Kidney (tissue), 14 donors: ENCODE measurements around the gene PRKAA2. TPM values are rescaled to one million over a fixed set of nuclear protein-coding genes. Genes with fewer than 3 reads are reported as not detected.

Source experiments
- DNase-seq, 5 donors: peaks; one replicate each; pipeline ENCODE4 v3.0.0-alpha.2; 2013 to 2020
- FAIRE-seq: peaks from 2 replicates; lab custom pipeline; 2012; peaks lifted over from hg19 to GRCh38; lab: Jason Lieb, UNC
- H3K27ac ChIP-seq, 2 donors: one replicate each; pipeline ENCODE4 v1.7.0; 2013; ENCODE audit warnings: low read depth in 2 of 2, low read length in 2 of 2, inconsistent platforms in 1 of 2
- H3K27me3 ChIP-seq: one replicate; pipeline ENCODE4 v1.7.1; 2013; ENCODE audit warnings: low read length, inconsistent platforms; ENCODE audit not compliant: control insufficient read depth, insufficient read depth
- H3K36me3 ChIP-seq, 3 donors: one replicate each; pipeline versions ENCODE4 v1.7.0 to v1.7.1; 2013; ENCODE audit warnings: low read length in 3 of 3, control low read depth in 1 of 3, inconsistent platforms in 1 of 3; ENCODE audit not compliant: insufficient read depth in 3 of 3, control insufficient read depth in 2 of 3
- H3K4me1 ChIP-seq, 3 donors: one replicate each; pipeline versions ENCODE4 v1.7.0 to v1.7.1; 2013; ENCODE audit warnings: low read length in 3 of 3, inconsistent platforms in 1 of 3, low read depth in 1 of 3; ENCODE audit not compliant: control insufficient read depth in 2 of 3, insufficient read depth in 2 of 3
- H3K4me3 ChIP-seq, 3 donors: one replicate each; pipeline versions ENCODE4 v1.7.0 to v1.8.1; 2013; ENCODE audit warnings: low read length in 3 of 3, control low read depth in 1 of 3, inconsistent platforms in 1 of 3
- H3K9ac ChIP-seq, 3 donors: one replicate each; pipeline versions ENCODE4 v1.7.0 to v1.7.1; 2013; ENCODE audit warnings: low read length in 3 of 3, control low read depth in 1 of 3, inconsistent platforms in 1 of 3
- H3K9me3 ChIP-seq, 3 donors: one replicate each; pipeline versions ENCODE4 v1.7.0 to v1.7.1; 2013; ENCODE audit warnings: low read length in 3 of 3, control low read depth in 1 of 3, inconsistent platforms in 1 of 3; ENCODE audit not compliant: control insufficient read depth in 2 of 3, insufficient read depth in 1 of 3
- intact Hi-C: fragments of 100-400 bp; cut with DNase I; formaldehyde crosslinking; loops from one replicate; pipeline ENCODE4 v1.11.1; 2022
- polyA plus RNA-seq: library from polyadenylated mRNA; stranded (reverse); fragments of 350-450 nt; fragmentation: Illumina TruSeq; extraction: RNeasy Lipid Tissue Mini Kit (QIAGEN cat#74804); gene quantifications from one replicate; pipeline ENCODE4 v1.2.3, GENCODE V29; 2014; ENCODE audit warnings: low read depth, low replicate concordance; ENCODE audit not compliant: insufficient read depth
- total RNA-seq: library from RNA; stranded (reverse); fragmentation: NEBNext Ultra II Directional; extraction: Animal tissue kit (Norgen Biotek cat#: 25700); gene quantifications from one replicate; pipeline ENCODE4 v1.2.1, GENCODE V29; 2021
- TF ChIP-seq, protein P1 (sequence below): IDR thresholded peaks from 3 replicates; pipeline ENCODE4 v1.5.1; 2012; ENCODE audit warnings: mild to moderate bottlenecking, moderate library complexity, borderline replicate concordance; ENCODE audit not compliant: insufficient read depth; ENCODE audit errors: extremely low read depth
- donor health status: control.
- donor health status: control.
- donor health status: control.
- donor health status: control.
- donor health status: control.
- donor health status: DM: yes; HTN: yes; CAD: no.
- donor health status: Normal renal cell carcinoma (clear cell type).

PRKAA2 gene
- total and polyA plus RNA-seq, 2 donors from 2014 or later = 7.0 to 11.6 TPM

DNA sequence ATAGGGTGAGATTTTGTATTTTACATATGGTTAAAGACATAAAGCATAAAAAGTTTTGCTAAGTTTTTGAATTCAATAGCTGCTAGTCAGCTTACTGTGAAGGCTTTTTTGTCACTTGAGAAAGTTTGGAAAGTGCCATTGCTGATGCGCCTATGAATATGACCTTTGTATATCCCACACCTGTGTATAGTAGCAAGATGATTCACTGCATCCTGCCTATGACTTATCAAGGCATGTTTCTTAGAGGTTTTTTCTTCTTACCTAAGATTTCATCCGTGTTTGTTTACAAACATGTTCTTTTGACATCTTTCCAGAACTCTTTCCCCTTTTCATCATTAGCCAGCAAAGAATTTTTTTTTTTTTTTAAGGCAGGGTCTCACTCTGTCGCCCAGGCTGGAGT is 51.5 kb downstream of the PRKAA2 start:
- DNase-seq = no peak
- intact Hi-C loops = no loop called here
- Histone ChIP-seq H3K9ac (no peak overlapping the region), H3K27ac (no peak overlapping the region), H3K27me3 (no peaks in the 10 kb centered on the region), H3K36me3 (peaks cover 0 to 8% (median 4%) of the 10 kb centered on the region in 3 donors), H3K9me3 (no peaks in the 10 kb centered on the region), H3K4me1 (no peaks in the 10 kb centered on the region), H3K4me3 (no peak overlapping the region)
- no peak for FAIRE-seq
- TF ChIP-seq, protein P1, sequence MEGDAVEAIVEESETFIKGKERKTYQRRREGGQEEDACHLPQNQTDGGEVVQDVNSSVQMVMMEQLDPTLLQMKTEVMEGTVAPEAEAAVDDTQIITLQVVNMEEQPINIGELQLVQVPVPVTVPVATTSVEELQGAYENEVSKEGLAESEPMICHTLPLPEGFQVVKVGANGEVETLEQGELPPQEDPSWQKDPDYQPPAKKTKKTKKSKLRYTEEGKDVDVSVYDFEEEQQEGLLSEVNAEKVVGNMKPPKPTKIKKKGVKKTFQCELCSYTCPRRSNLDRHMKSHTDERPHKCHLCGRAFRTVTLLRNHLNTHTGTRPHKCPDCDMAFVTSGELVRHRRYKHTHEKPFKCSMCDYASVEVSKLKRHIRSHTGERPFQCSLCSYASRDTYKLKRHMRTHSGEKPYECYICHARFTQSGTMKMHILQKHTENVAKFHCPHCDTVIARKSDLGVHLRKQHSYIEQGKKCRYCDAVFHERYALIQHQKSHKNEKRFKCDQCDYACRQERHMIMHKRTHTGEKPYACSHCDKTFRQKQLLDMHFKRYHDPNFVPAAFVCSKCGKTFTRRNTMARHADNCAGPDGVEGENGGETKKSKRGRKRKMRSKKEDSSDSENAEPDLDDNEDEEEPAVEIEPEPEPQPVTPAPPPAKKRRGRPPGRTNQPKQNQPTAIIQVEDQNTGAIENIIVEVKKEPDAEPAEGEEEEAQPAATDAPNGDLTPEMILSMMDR = no peak

DNA sequence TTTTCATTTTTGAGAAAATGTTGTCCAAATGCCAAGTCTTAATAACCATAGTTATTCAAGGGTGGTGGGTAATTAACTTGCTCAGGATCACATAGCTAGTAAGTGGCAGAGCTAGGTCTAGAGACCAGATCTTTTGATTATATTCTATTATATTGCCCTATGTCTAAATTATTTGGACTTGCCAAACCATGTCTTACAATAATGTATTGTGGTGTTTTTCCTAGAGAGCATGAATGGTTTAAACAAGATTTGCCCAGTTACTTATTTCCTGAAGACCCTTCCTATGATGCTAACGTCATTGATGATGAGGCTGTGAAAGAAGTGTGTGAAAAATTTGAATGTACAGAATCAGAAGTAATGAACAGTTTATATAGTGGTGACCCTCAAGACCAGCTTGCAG is 58.6 kb downstream of the PRKAA2 start:
- intact Hi-C loops = no loop called here
- DNase-seq (no peak), FAIRE-seq (no peak)
- TF ChIP-seq, protein P1 = no peak
- Histone ChIP-seq H3K36me3 (peaks cover 0 to 11% (median 3%) of the 10 kb centered on the region in 3 donors), H3K27ac (no peak overlapping the region), H3K4me3 (no peak overlapping the region), H3K4me1 (no peaks in the 10 kb centered on the region), H3K9me3 (peaks cover 0 to 4% (median 0%) of the 10 kb centered on the region in 3 donors), H3K27me3 (no peaks in the 10 kb centered on the region), H3K9ac (no peak overlapping the region)

DNA sequence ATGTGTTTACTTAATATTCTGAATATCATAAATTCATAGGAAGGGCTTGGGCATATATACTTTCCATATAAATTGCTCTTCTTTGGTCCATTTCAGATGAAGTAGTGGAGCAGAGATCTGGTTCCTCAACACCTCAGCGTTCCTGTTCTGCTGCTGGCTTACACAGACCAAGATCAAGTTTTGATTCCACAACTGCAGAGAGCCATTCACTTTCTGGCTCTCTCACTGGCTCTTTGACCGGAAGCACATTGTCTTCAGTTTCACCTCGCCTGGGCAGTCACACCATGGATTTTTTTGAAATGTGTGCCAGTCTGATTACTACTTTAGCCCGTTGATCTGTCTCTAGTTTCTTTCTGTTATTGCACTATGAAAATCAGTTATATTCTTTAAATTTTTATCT is 62.3 kb downstream of the PRKAA2 start:
- Histone ChIP-seq H3K27ac (no peak overlapping the region), H3K4me3 (no peak overlapping the region), H3K36me3 (peaks cover 0 to 11% (median 3%) of the 10 kb centered on the region in 3 donors), H3K9ac (no peak overlapping the region), H3K27me3 (no peaks in the 10 kb centered on the region), H3K9me3 (peaks cover 0 to 4% (median 0%) of the 10 kb centered on the region in 3 donors), H3K4me1 (peaks cover 0 to 5% (median 0%) of the 10 kb centered on the region in 3 donors)
- TF ChIP-seq, protein P1 = no peak
- intact Hi-C loops = no loop called here
- FAIRE-seq (no peak), DNase-seq (no peak)
